ENCODE measurements around the gene IFFO2.

IFFO2 gene

DNA sequence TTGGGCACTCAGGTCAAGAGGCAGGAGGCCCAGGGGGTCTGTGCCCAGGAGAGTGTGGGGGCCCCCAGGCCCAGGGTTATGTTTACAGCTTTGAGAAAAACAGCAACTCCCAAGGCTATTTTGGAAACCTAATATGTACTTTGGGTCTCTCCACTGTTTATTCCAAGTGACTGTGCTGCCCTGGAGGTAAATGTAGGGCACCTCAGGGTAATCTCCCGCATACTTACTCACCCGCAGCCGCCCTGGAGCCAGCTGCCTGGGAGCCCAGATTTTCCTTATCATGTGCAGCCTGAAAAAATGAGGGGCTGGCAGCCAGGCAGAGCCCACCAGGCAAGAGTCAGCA is 20.0 kb downstream of the IFFO2 start:
- Histone ChIP-seq H3F3A (ENCODE audit: low read depth) (no peaks in the 10 kb centered on the region), H2AFZ (ENCODE audit: low read length) (no peak overlapping the region), H3K9me2 (replicated peaks; ENCODE audit: low read depth, low read length) (no peaks in the 10 kb centered on the region), H3K9me3 (ENCODE audit: insufficient read depth, low read depth, low read length) (no peaks in the 10 kb centered on the region), H3K4me3 (ENCODE audit: low read length, poor library complexity, severe bottlenecking) (no peak overlapping the region), H3K4me1 (ENCODE audit: insufficient read depth, low read length, poor library complexity, severe bottlenecking) (peaks cover 4% of the 10 kb centered on the region), H3K36me3 (ENCODE audit: insufficient read depth, low read length) (no peaks in the 10 kb centered on the region), H3K79me2 (ENCODE audit: insufficient read depth, low read length) (peaks cover 77% of the 10 kb centered on the region), H3K9ac (ENCODE audit: low read depth, low read length, poor library complexity, severe bottlenecking) (no peak overlapping the region), H3K4me2 (ENCODE audit: low read depth, low read length, poor library complexity, severe bottlenecking) (no peak overlapping the region), H3K27me3 (ENCODE audit: insufficient read depth, low read length, poor library complexity, severe bottlenecking) (no peaks in the 10 kb centered on the region), H4K20me1 (ENCODE audit: insufficient read depth, low read length, poor library complexity, severe bottlenecking) (no peaks in the 10 kb centered on the region)
- no peak for TF ChIP-seq CTCF (conservative IDR thresholded peaks at IDR 0.05; ENCODE audit: low read length)
- no peak for TF ChIP-seq EZH2phosphoT487 (IDR thresholded peaks at IDR 0.05; ENCODE audit: borderline replicate concordance)

GRCh38 chr1:18934205-18935000 is 22.1 kb downstream of the IFFO2 start:
- Histone ChIP-seq H3K9ac (ENCODE audit: low read depth, low read length, poor library complexity, severe bottlenecking) (no peak overlapping the region), H2AFZ (ENCODE audit: low read length) (no peak overlapping the region), H3K79me2 (ENCODE audit: insufficient read depth, low read length) (peaks cover 81% of the 10 kb centered on the region), H3K9me3 (ENCODE audit: insufficient read depth, low read depth, low read length) (no peaks in the 10 kb centered on the region), H3K4me1 (ENCODE audit: insufficient read depth, low read length, poor library complexity, severe bottlenecking) (peaks cover 9% of the 10 kb centered on the region), H4K20me1 (ENCODE audit: insufficient read depth, low read length, poor library complexity, severe bottlenecking) (no peaks in the 10 kb centered on the region), H3K9me2 (replicated peaks; ENCODE audit: low read depth, low read length) (no peaks in the 10 kb centered on the region), H3K36me3 (ENCODE audit: insufficient read depth, low read length) (no peaks in the 10 kb centered on the region), H3K27me3 (ENCODE audit: insufficient read depth, low read length, poor library complexity, severe bottlenecking) (no peaks in the 10 kb centered on the region), H3K4me2 (ENCODE audit: low read depth, low read length, poor library complexity, severe bottlenecking) (no peak overlapping the region), H3K4me3 (ENCODE audit: low read length, poor library complexity, severe bottlenecking) (no peak overlapping the region), H3F3A (ENCODE audit: low read depth) (no peaks in the 10 kb centered on the region)
- no peak for TF ChIP-seq CTCF (conservative IDR thresholded peaks at IDR 0.05; ENCODE audit: low read length)
- TF ChIP-seq EZH2phosphoT487 (IDR thresholded peaks at IDR 0.05; ENCODE audit: borderline replicate concordance), result no peak

DNA sequence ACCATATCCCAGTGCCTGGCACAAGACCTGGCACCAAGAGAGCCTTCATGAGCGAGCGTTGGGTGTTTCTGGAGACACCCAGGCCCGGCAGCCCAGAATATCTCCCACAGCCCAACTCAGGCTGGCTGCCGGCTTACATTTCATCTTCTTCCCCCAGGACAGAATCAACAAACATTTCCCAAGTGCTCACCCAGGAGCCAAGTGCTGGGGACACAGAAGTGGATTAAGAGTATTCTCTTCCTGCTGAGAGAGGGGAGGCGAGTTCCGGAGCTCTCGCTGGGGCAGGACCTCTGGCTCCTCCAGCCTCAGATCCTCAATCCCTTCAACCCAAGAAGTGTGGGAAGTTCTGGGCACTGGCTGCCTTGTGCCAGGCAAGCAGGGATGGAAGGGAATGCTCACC is 23.6 kb downstream of the IFFO2 start:
- H3K4me3 ChIP-seq (ENCODE audit: low read length, poor library complexity, severe bottlenecking), result no peak overlapping the region
- no peaks in the 10 kb centered on the region for H3K27me3 ChIP-seq (ENCODE audit: insufficient read depth, low read length, poor library complexity, severe bottlenecking)
- no peak overlapping the region for H3K9ac ChIP-seq (ENCODE audit: low read depth, low read length, poor library complexity, severe bottlenecking)
- H3K4me2 ChIP-seq (ENCODE audit: low read depth, low read length, poor library complexity, severe bottlenecking), result no peak overlapping the region
- H3K9me2 ChIP-seq (replicated peaks; ENCODE audit: low read depth, low read length), result no peaks in the 10 kb centered on the region
- H4K20me1 ChIP-seq (ENCODE audit: insufficient read depth, low read length, poor library complexity, severe bottlenecking), result no peaks in the 10 kb centered on the region
- peaks cover 81% of the 10 kb centered on the region for H3K79me2 ChIP-seq (ENCODE audit: insufficient read depth, low read length)
- H3F3A ChIP-seq (ENCODE audit: low read depth), result 0 out of 2 replicates have a peak, but pooled peaks cover 3% of the 10 kb centered on the region
- no peaks in the 10 kb centered on the region for H3K9me3 ChIP-seq (ENCODE audit: insufficient read depth, low read depth, low read length)
- peaks cover 20% of the 10 kb centered on the region for H3K4me1 ChIP-seq (ENCODE audit: insufficient read depth, low read length, poor library complexity, severe bottlenecking)
- no peaks in the 10 kb centered on the region for H3K36me3 ChIP-seq (ENCODE audit: insufficient read depth, low read length)
- TF ChIP-seq CTCF (conservative IDR thresholded peaks at IDR 0.05; ENCODE audit: low read length) (no peak), EZH2phosphoT487 (IDR thresholded peaks at IDR 0.05; ENCODE audit: borderline replicate concordance) (no peak)
- H2AFZ ChIP-seq (ENCODE audit: low read length), result no peak overlapping the region

All from Loucy (cell line).